WTC11 (cell line): ENCODE results near the gene PLS1. TPM values are rescaled to one million over a fixed set of nuclear protein-coding genes. Genes with fewer than 3 reads are reported as not detected.

Source experiments
- ATAC-seq: fragments of 200-7000 bp; cut with Tn5 transposase; 2 replicates; pipeline ENCODE4 v1.10.0; 2021; ENCODE audit warnings: mild to moderate bottlenecking, moderate library complexity
- CTCF ChIA-PET: fragments of 300-600 bp; sonication (Branson Sonifier 250); formaldehyde crosslinking; loops from one replicate; lab custom pipeline; 2021; ENCODE audit warnings: antibody characterized with exemption; lab: Charles Lee
- POLR2A ChIA-PET: fragments of 350-600 bp; sonication (Branson Sonifier 250); formaldehyde crosslinking; loops from one replicate; lab custom pipeline; 2021; ENCODE audit warnings: antibody characterized with exemption; lab: Charles Lee
- DNase-seq: peaks from one replicate; pipeline ENCODE4 v3.0.0; 2021; ENCODE audit warnings: low spot score
- H3K27ac Mint-ChIP-seq: 2 replicates; pipeline ENCODE4 v1.8.0; 2021; ENCODE audit warnings: mixed read lengths
- H3K27me3 Mint-ChIP-seq: 2 replicates; pipeline ENCODE4 v1.8.0; 2021; ENCODE audit warnings: low read depth, mild to moderate bottlenecking, moderate library complexity, mixed read lengths
- H3K36me3 Mint-ChIP-seq: 2 replicates; pipeline ENCODE4 v1.8.0; 2021; ENCODE audit warnings: mixed read lengths
- H3K4me1 Mint-ChIP-seq: 2 replicates; pipeline ENCODE4 v1.8.0; 2022; ENCODE audit warnings: mixed read lengths
- H3K4me3 Mint-ChIP-seq: 2 replicates; pipeline ENCODE4 v1.8.0; 2021; ENCODE audit warnings: mild to moderate bottlenecking, moderate library complexity, mixed read lengths
- H3K9me3 Mint-ChIP-seq: 2 replicates; pipeline ENCODE4 v1.8.0; 2021; ENCODE audit warnings: mixed read lengths
- E2F4 ChIP-seq: sonication (generic); formaldehyde crosslinking; IDR thresholded peaks from 2 replicates; pipeline ENCODE4 v1.8.1; 2022; ENCODE audit warnings: low read depth, mild to moderate bottlenecking, moderate library complexity, missing genetic modification reagents, borderline replicate concordance
- FOXJ3 ChIP-seq: sonication (generic); formaldehyde crosslinking; IDR thresholded peaks from 2 replicates; pipeline ENCODE4 v1.9.0; 2021; ENCODE audit warnings: missing genetic modification reagents, mild to moderate bottlenecking, borderline replicate concordance
- FOXK1 ChIP-seq: sonication (generic); formaldehyde crosslinking; IDR thresholded peaks from 2 replicates; pipeline ENCODE4 v1.8.0; 2022; ENCODE audit warnings: mild to moderate bottlenecking, moderate library complexity, missing genetic modification reagents
- HMGA2 ChIP-seq: fragments of 250-450 bp; sonication (Bioruptor Pico); IDR thresholded peaks from 2 replicates; pipeline ENCODE4 v1.4.0; 2021; ENCODE audit warnings: mild to moderate bottlenecking, moderate library complexity
- MAX ChIP-seq: sonication (generic); formaldehyde crosslinking; IDR thresholded peaks from 2 replicates; pipeline ENCODE4 v1.8.0; 2022; ENCODE audit warnings: mild to moderate bottlenecking, missing genetic modification reagents
- MLX ChIP-seq: sonication (generic); formaldehyde crosslinking; IDR thresholded peaks from 2 replicates; pipeline ENCODE4 v1.8.1; 2023; ENCODE audit warnings: mild to moderate bottlenecking, missing genetic modification reagents, moderate library complexity
- MYBL2 ChIP-seq: sonication (generic); formaldehyde crosslinking; IDR thresholded peaks from 2 replicates; pipeline ENCODE4 v1.8.1; 2023; ENCODE audit warnings: mild to moderate bottlenecking, moderate library complexity, missing genetic modification reagents
- NFYB ChIP-seq: sonication (generic); formaldehyde crosslinking; conservative IDR thresholded peaks from 2 replicates; pipeline ENCODE4 v1.8.0; 2022; ENCODE audit warnings: low read depth, missing genetic modification reagents
- NR1H2 ChIP-seq: sonication (generic); formaldehyde crosslinking; IDR thresholded peaks from 2 replicates; pipeline ENCODE4 v1.9.0; 2021; ENCODE audit warnings: mild to moderate bottlenecking, moderate library complexity, missing genetic modification reagents
- RELA ChIP-seq: sonication (generic); formaldehyde crosslinking; IDR thresholded peaks from 2 replicates; pipeline ENCODE4 v1.8.1; 2022; ENCODE audit warnings: missing genetic modification reagents, mild to moderate bottlenecking, borderline replicate concordance
- SMAD4 ChIP-seq: sonication (generic); formaldehyde crosslinking; IDR thresholded peaks from 2 replicates; pipeline ENCODE4 v1.8.0; 2022; ENCODE audit warnings: mild to moderate bottlenecking, missing genetic modification reagents
- STAT6 ChIP-seq: sonication (generic); formaldehyde crosslinking; conservative IDR thresholded peaks from 2 replicates; pipeline ENCODE4 v1.8.1; 2023; ENCODE audit warnings: mild to moderate bottlenecking, low read depth, missing genetic modification reagents, moderate library complexity
- ZBTB21 ChIP-seq: sonication (generic); formaldehyde crosslinking; IDR thresholded peaks from 2 replicates; pipeline ENCODE4 v1.8.1; 2023; ENCODE audit warnings: mild to moderate bottlenecking, missing genetic modification reagents, borderline replicate concordance
- ZNF219 ChIP-seq: sonication (generic); formaldehyde crosslinking; IDR thresholded peaks from 2 replicates; pipeline ENCODE4 v1.8.0; 2023; ENCODE audit warnings: missing genetic modification reagents, mild to moderate bottlenecking, borderline replicate concordance
- ZNF232 ChIP-seq: sonication (generic); formaldehyde crosslinking; IDR thresholded peaks from 2 replicates; pipeline ENCODE4 v1.8.0; 2022; ENCODE audit warnings: mild to moderate bottlenecking, missing genetic modification reagents
- ZNF396 ChIP-seq: fragments of 250-450 bp; sonication (Bioruptor Pico); IDR thresholded peaks from 2 replicates; pipeline ENCODE4 v1.8.0; 2021; ENCODE audit warnings: mild to moderate bottlenecking, moderate library complexity, borderline replicate concordance
- ZNF532 ChIP-seq: fragments of 250-450 bp; sonication (Bioruptor Pico); IDR thresholded peaks from 2 replicates; pipeline ENCODE4 v1.9.0; 2021; ENCODE audit warnings: mild to moderate bottlenecking, borderline replicate concordance
- total RNA-seq: library from RNA; stranded (reverse); gene quantifications from 3 replicates; pipeline ENCODE4 v1.2.3, GENCODE V29; 2021
- TF ChIP-seq, protein P1 (sequence below): sonication (generic); formaldehyde crosslinking; IDR thresholded peaks from 2 replicates; pipeline ENCODE4 v1.8.1; 2022; ENCODE audit warnings: missing genetic modification reagents, borderline replicate concordance
- TF ChIP-seq, protein P2 (sequence below): sonication (generic); formaldehyde crosslinking; IDR thresholded peaks from 2 replicates; pipeline ENCODE4 v1.8.1; 2023; ENCODE audit warnings: mild to moderate bottlenecking, missing genetic modification reagents

PLS1 gene
- total RNA-seq, 1 experiment from 2014 or later = 26.4 TPM

GRCh38 chr3:142664311-142664710 lies 68.1 kb downstream of the PLS1 start:
- CTCF ChIA-PET = interaction anchor here (1.5 kb wide), 1 partner anchor 77 kb away, joined by 4 read pairs; no protein-coding TSS in a partner anchor
- Mint-ChIP-seq H3K27me3 (no peaks in the 10 kb centered on the region), H3K4me3 (peak overlapping the region; percentile 7; the same call in 1 of the 2 replicates), H3K4me1 (peaks cover 35% of the 10 kb centered on the region), H3K9me3 (no peaks in the 10 kb centered on the region), H3K36me3 (peaks cover 3% of the 10 kb centered on the region; the same call in 1 of the 2 replicates), H3K27ac (peak overlapping the region; percentile 30)
- no peak for TF ChIP-seq MLX (CRISPR knock-in tag)
- no peak for DNase-seq
- no peak for ATAC-seq
- POLR2A ChIA-PET = no interaction called here

GRCh38 chr3:142664819-142665218 lies 68.6 kb downstream of the PLS1 start:
- CTCF ChIA-PET = interaction anchor here (0.6 to 1.5 kb wide), 2 partner anchors 78 to 831 kb away, joined by 4 read pairs; no protein-coding TSS in a partner anchor
- Mint-ChIP-seq H3K9me3 (no peaks in the 10 kb centered on the region), H3K36me3 (peaks cover 3% of the 10 kb centered on the region; the same call in 1 of the 2 replicates), H3K4me3 (peak overlapping the region; percentile 7; the same call in 1 of the 2 replicates), H3K4me1 (peaks cover 36% of the 10 kb centered on the region), H3K27ac (peak overlapping the region; percentile 30), H3K27me3 (no peaks in the 10 kb centered on the region)
- peak; percentile 86 for ATAC-seq
- POLR2A ChIA-PET = no interaction called here
- DNase-seq = no peak
- no peak for TF ChIP-seq MAX (CRISPR knock-in tag)
- no peak for TF ChIP-seq NR1H2 (CRISPR knock-in tag)
- TF ChIP-seq ZBTB21 (CRISPR knock-in tag) = no peak
- no peak for TF ChIP-seq ZNF219
- no peak for TF ChIP-seq E2F4 (CRISPR knock-in tag)
- no peak for TF ChIP-seq ZNF396 (CRISPR knock-in tag)
- TF ChIP-seq, protein P1, sequence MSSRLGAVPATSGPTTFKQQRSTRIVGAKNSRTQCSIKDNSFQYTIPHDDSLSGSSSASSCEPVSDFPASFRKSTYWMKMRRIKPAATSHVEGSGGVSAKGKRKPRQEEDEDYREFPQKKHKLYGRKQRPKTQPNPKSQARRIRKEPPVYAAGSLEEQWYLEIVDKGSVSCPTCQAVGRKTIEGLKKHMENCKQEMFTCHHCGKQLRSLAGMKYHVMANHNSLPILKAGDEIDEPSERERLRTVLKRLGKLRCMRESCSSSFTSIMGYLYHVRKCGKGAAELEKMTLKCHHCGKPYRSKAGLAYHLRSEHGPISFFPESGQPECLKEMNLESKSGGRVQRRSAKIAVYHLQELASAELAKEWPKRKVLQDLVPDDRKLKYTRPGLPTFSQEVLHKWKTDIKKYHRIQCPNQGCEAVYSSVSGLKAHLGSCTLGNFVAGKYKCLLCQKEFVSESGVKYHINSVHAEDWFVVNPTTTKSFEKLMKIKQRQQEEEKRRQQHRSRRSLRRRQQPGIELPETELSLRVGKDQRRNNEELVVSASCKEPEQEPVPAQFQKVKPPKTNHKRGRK (CRISPR knock-in tag) = no peak
- no peak for TF ChIP-seq FOXK1
- no peak for TF ChIP-seq FOXJ3 (CRISPR knock-in tag)
- no peak for TF ChIP-seq RELA (CRISPR knock-in tag)
- no peak for TF ChIP-seq ZNF532 (CRISPR knock-in tag)
- TF ChIP-seq HMGA2 = no peak
- no peak for TF ChIP-seq SMAD4
- no peak for TF ChIP-seq MYBL2 (CRISPR knock-in tag)
- TF ChIP-seq NFYB (CRISPR knock-in tag) = no peak
- TF ChIP-seq, protein P2, sequence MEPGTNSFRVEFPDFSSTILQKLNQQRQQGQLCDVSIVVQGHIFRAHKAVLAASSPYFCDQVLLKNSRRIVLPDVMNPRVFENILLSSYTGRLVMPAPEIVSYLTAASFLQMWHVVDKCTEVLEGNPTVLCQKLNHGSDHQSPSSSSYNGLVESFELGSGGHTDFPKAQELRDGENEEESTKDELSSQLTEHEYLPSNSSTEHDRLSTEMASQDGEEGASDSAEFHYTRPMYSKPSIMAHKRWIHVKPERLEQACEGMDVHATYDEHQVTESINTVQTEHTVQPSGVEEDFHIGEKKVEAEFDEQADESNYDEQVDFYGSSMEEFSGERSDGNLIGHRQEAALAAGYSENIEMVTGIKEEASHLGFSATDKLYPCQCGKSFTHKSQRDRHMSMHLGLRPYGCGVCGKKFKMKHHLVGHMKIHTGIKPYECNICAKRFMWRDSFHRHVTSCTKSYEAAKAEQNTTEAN (CRISPR knock-in tag) = no peak
- TF ChIP-seq ZNF232 (CRISPR knock-in tag) = no peak
- TF ChIP-seq STAT6 = no peak
